HUES64 (cell line): ENCODE results near the gene IARS2.
"Not testable (repeated sequence)": the region's sequence is repeated elsewhere in the genome, so short reads cannot be mapped to it uniquely, and the experiment has no call there.

Experiments
- H3K27ac ChIP-seq: 2 replicates; pipeline ENCODE4 v1.7.0; 2013; ENCODE audit warnings: low read depth, low read length, inconsistent platforms
- H3K27me3 ChIP-seq: 2 replicates; pipeline ENCODE4 v1.6.1; 2013; ENCODE audit warnings: mild to moderate bottlenecking, low read length; ENCODE audit not compliant: insufficient read depth
- H3K36me3 ChIP-seq: 2 replicates; pipeline ENCODE4 v1.6.1; 2013; ENCODE audit warnings: mild to moderate bottlenecking, low read length; ENCODE audit not compliant: insufficient read depth
- H3K4me1 ChIP-seq: 2 replicates; pipeline ENCODE4 v1.6.1; 2013; ENCODE audit warnings: mild to moderate bottlenecking, low read length, moderate library complexity; ENCODE audit not compliant: insufficient read depth
- H3K4me3 ChIP-seq: 2 replicates; pipeline ENCODE4 v1.5.1; 2013; ENCODE audit warnings: mild to moderate bottlenecking, low read length, moderate library complexity
- H3K9ac ChIP-seq: 2 replicates; pipeline ENCODE4 v1.6.1; 2013; ENCODE audit warnings: mild to moderate bottlenecking, low read depth, low read length
- H3K9me3 ChIP-seq: 2 replicates; pipeline ENCODE4 v1.6.1; 2013; ENCODE audit warnings: low read depth, low read length; ENCODE audit not compliant: insufficient read depth
- WGBS: fragments of 150-250, 120-280 bp; methylation state at CpG from one replicate; pipeline ENCODE4 v1.1.7; 2013; ENCODE audit warnings: missing lambda C conversion rate; 5-methylcytosine and 5-hydroxymethylcytosine counted together

IARS2 gene

GRCh38 chr1:220151454-220151853 lies 57.5 kb downstream of the IARS2 start:
- Histone ChIP-seq H3K9me3 (no peaks in the 10 kb centered on the region), H3K9ac (no peak overlapping the region), H3K27me3 (no peaks in the 10 kb centered on the region), H3K4me3 (no peak overlapping the region), H3K27ac (no peak overlapping the region), H3K4me1 (no peaks in the 10 kb centered on the region), H3K36me3 (peaks cover 85% of the 10 kb centered on the region)
- WGBS: 92% methylated on average over 3 of the region's 3 CpGs

- Histone ChIP-seq H3K4me1 (no peaks in the 10 kb centered on the region), H3K36me3 (peaks cover 87% of the 10 kb centered on the region), H3K9me3 (no peaks in the 10 kb centered on the region), H3K9ac (no peak overlapping the region), H3K4me3 (no peak overlapping the region), H3K27ac (no peak overlapping the region), H3K27me3 (no peaks in the 10 kb centered on the region)
Measured at GRCh38 chr1:220153147-220153546, 59.2 kb downstream of the IARS2 start.

GRCh38 chr1:220156620-220157146 lies 62.8 kb downstream of the IARS2 start:
- peaks cover 85% of the 10 kb centered on the region for H3K36me3 ChIP-seq
- 94% methylated on average over 4 of the region's 4 CpGs for WGBS
- no peaks in the 10 kb centered on the region for H3K4me1 ChIP-seq
- no peaks in the 10 kb centered on the region for H3K9me3 ChIP-seq
- no peaks in the 10 kb centered on the region for H3K27me3 ChIP-seq
- no peak overlapping the region for H3K27ac ChIP-seq
- no peak overlapping the region for H3K9ac ChIP-seq
- no peak overlapping the region for H3K4me3 ChIP-seq

- Histone ChIP-seq H3K4me1 (no peaks in the 10 kb centered on the region), H3K9ac (no peak overlapping the region), H3K4me3 (no peak overlapping the region), H3K36me3 (peaks cover 85% of the 10 kb centered on the region), H3K27ac (no peak overlapping the region), H3K9me3 (no peaks in the 10 kb centered on the region), H3K27me3 (no peaks in the 10 kb centered on the region)
- WGBS: 96% methylated on average over 2 of the region's 2 CpGs
Measured at GRCh38 chr1:220157738-220158137, 63.8 kb downstream of the IARS2 start.

GRCh38 chr1:220158530-220158929 lies 64.6 kb downstream of the IARS2 start:
- H3K9me3 ChIP-seq, H3K9ac ChIP-seq, H3K4me1 ChIP-seq, H3K27me3 ChIP-seq, H3K27ac ChIP-seq, H3K4me3 ChIP-seq: not testable (repeated sequence)
- 95% methylated on average over 7 of the region's 7 CpGs for WGBS
- peaks cover 81% of the 10 kb centered on the region for H3K36me3 ChIP-seq

- H3K27ac ChIP-seq: no peak overlapping the region
- 94% methylated on average over 1 of the region's 3 CpGs for WGBS
- no peaks in the 10 kb centered on the region for H3K4me1 ChIP-seq
- H3K9ac ChIP-seq: no peak overlapping the region
- peaks cover 82% of the 10 kb centered on the region for H3K36me3 ChIP-seq
- no peak overlapping the region for H3K4me3 ChIP-seq
- no peaks in the 10 kb centered on the region for H3K9me3 ChIP-seq
- no peaks in the 10 kb centered on the region for H3K27me3 ChIP-seq
Measured at GRCh38 chr1:220159041-220159440, 65.1 kb downstream of the IARS2 start.

- no CpG with 5 or more reads among the region's 1 CpG for WGBS
- Histone ChIP-seq H3K4me1 (no peaks in the 10 kb centered on the region), H3K9ac (no peak overlapping the region), H3K36me3 (peaks cover 84% of the 10 kb centered on the region), H3K9me3 (no peaks in the 10 kb centered on the region), H3K4me3 (no peak overlapping the region), H3K27me3 (no peaks in the 10 kb centered on the region), H3K27ac (no peak overlapping the region)
Measured at GRCh38 chr1:220160027-220160426, 66.1 kb downstream of the IARS2 start.

- Histone ChIP-seq H3K27me3 (no peaks in the 10 kb centered on the region), H3K4me3 (no peak overlapping the region), H3K36me3 (peaks cover 82% of the 10 kb centered on the region), H3K27ac (no peak overlapping the region), H3K9ac (no peak overlapping the region), H3K9me3 (no peaks in the 10 kb centered on the region), H3K4me1 (no peaks in the 10 kb centered on the region)
- WGBS: 90% methylated on average over 1 of the region's 1 CpG
Measured at GRCh38 chr1:220164116-220164515, 70.2 kb downstream of the IARS2 start.

- H3K9ac ChIP-seq: no peak overlapping the region
- WGBS: no CpG with 5 or more reads among the region's 2 CpGs
- no peak overlapping the region for H3K27ac ChIP-seq
- H3K36me3 ChIP-seq: peaks cover 82% of the 10 kb centered on the region
- H3K4me3 ChIP-seq: no peak overlapping the region
- H3K9me3 ChIP-seq: no peaks in the 10 kb centered on the region
- H3K27me3 ChIP-seq: no peaks in the 10 kb centered on the region
- no peaks in the 10 kb centered on the region for H3K4me1 ChIP-seq
Measured at GRCh38 chr1:220164517-220164916, 70.6 kb downstream of the IARS2 start.

GRCh38 chr1:220166853-220167252 lies 72.9 kb downstream of the IARS2 start:
- Histone ChIP-seq H3K27ac (no peak overlapping the region), H3K9me3 (no peaks in the 10 kb centered on the region), H3K36me3 (peaks cover 84% of the 10 kb centered on the region), H3K4me3 (no peak overlapping the region), H3K4me1 (no peaks in the 10 kb centered on the region), H3K27me3 (no peaks in the 10 kb centered on the region), H3K9ac (no peak overlapping the region)
- WGBS: 89% methylated on average over 1 of the region's 4 CpGs

GRCh38 chr1:220169887-220170286 lies 76.0 kb downstream of the IARS2 start:
- H3K27ac ChIP-seq, H3K9me3 ChIP-seq, H3K9ac ChIP-seq, H3K4me1 ChIP-seq, H3K27me3 ChIP-seq, H3K4me3 ChIP-seq: not testable (repeated sequence)
- 100% methylated on average over 3 of the region's 4 CpGs for WGBS
- peaks cover 81% of the 10 kb centered on the region for H3K36me3 ChIP-seq

GRCh38 chr1:220170836-220171526 lies 77.0 kb downstream of the IARS2 start:
- no peaks in the 10 kb centered on the region for H3K9me3 ChIP-seq
- H3K27me3 ChIP-seq: no peaks in the 10 kb centered on the region
- H3K27ac ChIP-seq: no peak overlapping the region
- 100% methylated on average over 1 of the region's 1 CpG for WGBS
- peaks cover 70% of the 10 kb centered on the region for H3K36me3 ChIP-seq
- H3K4me3 ChIP-seq: no peak overlapping the region
- H3K4me1 ChIP-seq: no peaks in the 10 kb centered on the region
- no peak overlapping the region for H3K9ac ChIP-seq
